BJ (cell line): Measurements from ENCODE around the gene ZBTB46. TPM values are rescaled to one million over a fixed set of nuclear protein-coding genes. Genes with fewer than 3 reads are reported as not detected.

ENCODE experiments used
- CTCF ChIA-PET: fragments of 350-600 bp; formaldehyde crosslinking; extraction: SDS; loops from one replicate; lab custom pipeline; 2021; ENCODE audit warnings: antibody characterized with exemption, inconsistent platforms; lab: Yijun Ruan, JAX
- POLR2A ChIA-PET: fragments of 300-600 bp; sonication (Branson Sonifier 250); formaldehyde crosslinking; extraction: SDS; loops from one replicate; lab custom pipeline; 2021; ENCODE audit warnings: antibody characterized with exemption; lab: Charles Lee
- DNase-seq: peaks from one replicate; pipeline ENCODE4 v3.0.0-alpha.2; 2011; ENCODE audit warnings: low read depth
- H3K27me3 ChIP-seq: 2 replicates; pipeline ENCODE4 v1.6.0; 2011; ENCODE audit warnings: low read length; ENCODE audit not compliant: control insufficient read depth, insufficient read depth
- H3K36me3 ChIP-seq: 2 replicates; pipeline ENCODE4 v1.5.1; 2011; ENCODE audit warnings: low read length; ENCODE audit not compliant: control insufficient read depth, insufficient read depth
- H3K4me3 ChIP-seq: 2 replicates; pipeline ENCODE4 v1.5.1; 2011; ENCODE audit warnings: low read depth, mild to moderate bottlenecking, control low read depth, low read length
- CTCF ChIP-seq: IDR thresholded peaks from 2 replicates; pipeline ENCODE4 v1.5.1; 2011; ENCODE audit warnings: low read depth, mild to moderate bottlenecking, control low read depth, inconsistent platforms, low read length, moderate library complexity; ENCODE audit not compliant: insufficient read depth
- polyA plus RNA-seq: library from polyadenylated mRNA; depleted of rRNA; stranded (reverse); fragments of >200 nt; gene quantifications from 2 replicates; pipeline ENCODE4 v1.2.3, GENCODE V29; 2011

Gene ZBTB46
- polyA plus RNA-seq, 1 experiment: 0.32 TPM

GRCh38 chr20:63704749-63705117, 126.3 kb downstream of the ZBTB46 start:
- DNase-seq: no peak
- H3K4me3 ChIP-seq: no peak overlapping the region
- H3K27me3 ChIP-seq: no peaks in the 10 kb centered on the region
- ChIA-PET POLR2A (no interaction called here), CTCF (no interaction called here)
- no peak for TF ChIP-seq CTCF
- peaks cover 29% of the 10 kb centered on the region for H3K36me3 ChIP-seq

GRCh38 chr20:63703976-63704748, 126.9 kb downstream of the ZBTB46 start:
- ChIA-PET POLR2A (no interaction called here), CTCF (no interaction called here)
- DNase-seq: no peak
- peaks cover 29% of the 10 kb centered on the region for H3K36me3 ChIP-seq
- no peaks in the 10 kb centered on the region for H3K27me3 ChIP-seq
- H3K4me3 ChIP-seq: no peak overlapping the region
- no peak for TF ChIP-seq CTCF

GRCh38 chr20:63703471-63703975, 127.5 kb downstream of the ZBTB46 start:
- Histone ChIP-seq H3K4me3 (no peak overlapping the region), H3K36me3 (peaks cover 27% of the 10 kb centered on the region), H3K27me3 (no peaks in the 10 kb centered on the region)
- TF ChIP-seq CTCF: no peak
- ChIA-PET CTCF (no interaction called here), POLR2A (no interaction called here)
- no peak for DNase-seq

GRCh38 chr20:63702751-63703470, 128.2 kb downstream of the ZBTB46 start:
- DNase-seq: no peak
- CTCF ChIA-PET: no interaction called here
- Histone ChIP-seq H3K27me3 (no peaks in the 10 kb centered on the region), H3K36me3 (peaks cover 27% of the 10 kb centered on the region), H3K4me3 (no peak overlapping the region)
- TF ChIP-seq CTCF: no peak
- POLR2A ChIA-PET: no interaction called here

GRCh38 chr20:63702036-63702665, 128.9 kb downstream of the ZBTB46 start:
- ChIA-PET POLR2A (no interaction called here), CTCF (no interaction called here)
- Histone ChIP-seq H3K4me3 (no peak overlapping the region), H3K36me3 (peaks cover 31% of the 10 kb centered on the region), H3K27me3 (no peaks in the 10 kb centered on the region)
- no peak for DNase-seq
- TF ChIP-seq CTCF: no peak
